Fibroblast of the aortic adventitia (primary cell): ENCODE results near the gene SH3PXD2A. TPM values are rescaled to one million over a fixed set of nuclear protein-coding genes. Genes with fewer than 3 reads are reported as not detected.

Source experiments
- DNase-seq: peaks from one replicate; pipeline ENCODE4 v3.0.0-alpha.2; 2010; ENCODE audit warnings: low read depth
- H3K4me3 ChIP-seq: 2 replicates; pipeline ENCODE4 v1.5.1; 2011; ENCODE audit warnings: low read depth, mild to moderate bottlenecking, control low read depth, low read length, moderate library complexity
- total RNA-seq: library from RNA; depleted of rRNA; stranded (reverse); fragments of >200 nt; gene quantifications from 2 replicates; pipeline ENCODE4 v1.2.3, GENCODE V29; 2012; ENCODE audit warnings: low replicate concordance
- TF ChIP-seq, protein P1 (sequence below): IDR thresholded peaks from 2 replicates; pipeline ENCODE4 v1.5.1; 2011; ENCODE audit warnings: mild to moderate bottlenecking, low read length, control low read depth, inconsistent platforms; ENCODE audit not compliant: insufficient read depth

SH3PXD2A gene
- total RNA-seq, 1 donor = 20.4 TPM

DNA sequence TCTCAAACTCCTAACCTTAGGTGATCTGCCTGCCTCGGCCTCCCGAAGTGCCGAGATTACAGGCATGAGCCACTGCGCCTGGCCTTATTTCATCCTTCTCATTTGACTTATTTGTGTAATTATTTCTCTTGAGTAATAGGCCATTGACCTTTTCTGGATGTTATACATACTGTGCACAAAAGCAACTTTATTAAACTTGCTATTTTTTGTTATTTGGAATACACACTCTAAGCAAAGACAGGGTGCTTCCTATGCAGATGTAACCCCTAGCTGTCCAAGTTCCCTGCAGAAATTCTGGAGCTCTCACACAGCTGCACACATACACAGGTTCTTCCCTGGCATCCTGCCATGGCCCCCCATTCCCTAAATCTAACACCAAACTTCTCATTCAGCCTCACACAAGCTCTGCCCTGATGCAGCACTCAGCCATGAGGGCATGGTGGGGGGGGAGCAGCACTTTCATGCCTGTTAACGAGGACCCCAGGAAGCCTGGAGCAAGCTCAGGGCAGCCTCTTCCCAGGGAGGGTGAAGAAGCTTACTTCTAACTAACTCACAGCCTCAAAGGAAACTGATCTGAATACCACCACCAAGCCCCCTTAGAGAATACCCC is 33.2 kb downstream of the SH3PXD2A start:
- H3K4me3 ChIP-seq = no peak overlapping the region
- TF ChIP-seq, protein P1, sequence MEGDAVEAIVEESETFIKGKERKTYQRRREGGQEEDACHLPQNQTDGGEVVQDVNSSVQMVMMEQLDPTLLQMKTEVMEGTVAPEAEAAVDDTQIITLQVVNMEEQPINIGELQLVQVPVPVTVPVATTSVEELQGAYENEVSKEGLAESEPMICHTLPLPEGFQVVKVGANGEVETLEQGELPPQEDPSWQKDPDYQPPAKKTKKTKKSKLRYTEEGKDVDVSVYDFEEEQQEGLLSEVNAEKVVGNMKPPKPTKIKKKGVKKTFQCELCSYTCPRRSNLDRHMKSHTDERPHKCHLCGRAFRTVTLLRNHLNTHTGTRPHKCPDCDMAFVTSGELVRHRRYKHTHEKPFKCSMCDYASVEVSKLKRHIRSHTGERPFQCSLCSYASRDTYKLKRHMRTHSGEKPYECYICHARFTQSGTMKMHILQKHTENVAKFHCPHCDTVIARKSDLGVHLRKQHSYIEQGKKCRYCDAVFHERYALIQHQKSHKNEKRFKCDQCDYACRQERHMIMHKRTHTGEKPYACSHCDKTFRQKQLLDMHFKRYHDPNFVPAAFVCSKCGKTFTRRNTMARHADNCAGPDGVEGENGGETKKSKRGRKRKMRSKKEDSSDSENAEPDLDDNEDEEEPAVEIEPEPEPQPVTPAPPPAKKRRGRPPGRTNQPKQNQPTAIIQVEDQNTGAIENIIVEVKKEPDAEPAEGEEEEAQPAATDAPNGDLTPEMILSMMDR = no peak
- no peak for DNase-seq

DNA sequence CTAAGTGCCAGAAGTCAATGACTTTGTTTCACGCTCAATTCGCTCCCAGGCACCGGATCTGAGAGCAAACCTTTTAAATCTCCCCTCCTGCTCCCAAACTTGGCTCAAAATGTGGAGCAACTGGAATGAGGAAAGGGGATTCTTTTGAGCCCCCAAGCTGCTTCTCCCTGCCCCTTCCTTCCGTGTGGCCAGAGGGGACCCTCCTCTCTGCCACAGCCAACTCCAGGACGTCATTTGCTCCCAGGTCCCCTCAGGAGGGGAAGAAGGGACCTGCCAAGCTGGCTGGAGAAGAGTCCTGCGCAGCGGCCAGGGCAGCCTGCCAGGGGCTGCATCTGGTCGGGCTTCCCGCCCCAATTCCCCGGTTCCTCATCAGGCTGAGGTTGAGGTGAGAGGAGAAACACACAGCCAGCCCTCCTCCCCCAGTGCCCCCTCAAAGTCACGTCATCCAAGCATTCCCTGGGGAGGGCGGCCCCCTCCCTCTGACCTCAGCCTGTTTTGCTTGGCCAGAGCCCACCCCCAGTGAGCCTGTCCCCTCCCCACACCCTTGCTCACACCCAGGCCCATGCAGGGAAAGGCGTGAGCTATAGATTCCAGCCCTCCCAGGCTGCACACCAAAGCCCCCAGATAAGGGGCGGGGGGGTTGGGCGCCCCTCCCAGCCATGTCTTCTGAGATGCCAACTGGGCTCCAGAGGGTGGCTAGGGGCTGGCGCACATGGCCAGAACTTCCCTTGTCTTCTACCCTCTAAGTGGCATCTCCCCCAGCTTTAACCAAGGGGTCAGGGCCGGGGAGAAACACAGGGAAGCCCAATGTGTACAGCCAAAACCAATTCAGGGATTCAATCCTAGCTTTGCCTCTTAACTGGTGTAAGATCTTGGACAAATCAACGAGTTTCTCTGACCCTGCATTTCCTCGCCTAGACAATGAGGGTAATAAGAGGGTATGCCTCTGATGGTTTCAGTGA is 35.0 kb downstream of the SH3PXD2A start:
- TF ChIP-seq, protein P1 = no peak
- peak; percentile 83 for DNase-seq
- H3K4me3 ChIP-seq = no peak overlapping the region

DNA sequence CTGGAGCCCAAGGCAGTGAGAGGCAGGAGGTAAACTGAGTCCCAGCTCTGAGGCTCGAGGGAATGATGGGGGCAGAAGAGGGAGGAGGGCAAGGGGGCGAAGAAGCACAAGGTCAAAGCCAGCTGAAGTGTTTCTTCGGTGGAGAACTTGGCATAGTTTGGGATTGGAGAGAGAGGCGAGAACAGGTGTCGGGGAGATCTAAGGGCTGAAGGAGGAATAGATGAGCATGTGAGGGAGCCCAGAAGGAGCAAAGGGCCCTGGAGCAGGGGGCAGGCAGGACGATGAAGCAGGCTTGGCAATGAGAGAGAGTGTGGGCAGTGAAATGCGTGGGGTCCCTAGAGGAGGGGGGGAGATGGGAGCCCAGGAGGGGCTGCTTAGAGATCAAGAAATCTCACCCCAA is 35.9 kb downstream of the SH3PXD2A start:
- TF ChIP-seq, protein P1 = no peak
- no peak overlapping the region for H3K4me3 ChIP-seq
- DNase-seq = no peak

DNA sequence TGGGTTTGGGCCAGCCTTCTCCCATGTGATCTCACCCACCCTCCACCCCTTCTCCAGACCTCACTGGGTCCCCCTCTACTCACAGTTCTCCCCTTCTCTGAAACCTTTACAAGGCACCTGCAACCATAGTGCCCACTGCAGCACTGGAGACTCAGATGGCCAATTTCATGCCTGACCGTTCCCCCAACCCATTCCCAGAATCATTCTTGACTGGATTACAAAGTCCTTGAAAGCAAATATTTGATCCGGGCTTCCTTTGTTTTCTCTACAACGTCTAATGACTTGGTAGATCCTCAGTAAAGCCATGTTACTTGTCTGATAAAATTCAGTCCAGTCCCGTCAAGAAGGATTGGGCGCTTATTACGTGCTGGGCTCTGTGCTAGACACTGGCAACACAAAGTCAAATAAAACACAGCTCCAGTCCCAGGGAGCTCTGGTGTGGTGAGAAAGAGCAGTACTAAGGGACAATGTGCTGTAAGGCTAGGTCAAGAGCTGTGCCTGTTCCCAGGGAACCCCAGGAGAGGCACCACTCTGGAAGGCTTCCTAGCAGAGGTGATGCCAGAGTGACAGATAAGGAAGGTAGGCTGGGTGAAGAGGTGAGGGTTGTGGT is 36.5 kb downstream of the SH3PXD2A start:
- TF ChIP-seq, protein P1 = no peak
- no peak overlapping the region for H3K4me3 ChIP-seq

DNA sequence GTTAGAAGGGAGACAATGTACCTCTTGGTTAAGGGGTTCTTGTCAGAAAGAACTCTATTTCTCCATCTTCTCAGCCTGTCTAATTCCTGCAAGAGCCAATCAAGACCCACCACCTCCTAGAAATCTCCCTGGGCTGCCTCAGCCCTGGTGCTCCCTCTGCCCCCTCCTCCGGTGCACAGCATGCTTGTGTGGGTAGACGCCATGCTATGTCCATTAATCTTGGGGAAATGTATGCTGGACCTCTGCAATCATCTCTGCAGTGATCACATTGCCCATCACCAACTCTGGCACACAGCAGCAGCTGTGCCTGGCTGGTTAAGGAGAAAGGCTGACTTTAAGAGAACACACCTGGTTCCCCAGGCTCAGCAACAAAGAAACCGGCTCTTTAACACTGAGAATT is 37.3 kb downstream of the SH3PXD2A start:
- H3K4me3 ChIP-seq = no peak overlapping the region
- TF ChIP-seq, protein P1 = no peak
- no peak for DNase-seq

More for the DNA sequence above, 36.5 kb downstream of the SH3PXD2A start:
- no peak for DNase-seq

DNA sequence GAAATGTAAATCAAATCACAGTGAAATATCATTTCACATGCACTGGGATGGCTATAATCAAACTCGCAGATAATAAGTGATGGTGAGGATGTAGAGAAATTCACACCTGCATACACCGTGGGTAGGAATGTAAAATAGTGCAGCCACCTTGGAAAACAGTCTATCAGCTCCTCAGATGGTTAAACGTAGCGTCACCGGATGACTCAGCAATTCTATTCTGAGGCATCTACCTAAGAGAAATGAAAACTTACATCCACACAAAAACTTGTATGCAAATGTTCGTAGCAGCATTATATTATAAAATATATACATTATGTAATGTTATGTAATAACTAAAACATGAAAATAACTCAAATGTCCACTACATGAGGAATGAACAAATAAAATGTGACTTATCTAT is 38.9 kb downstream of the SH3PXD2A start:
- peak; percentile 38 for DNase-seq
- H3K4me3 ChIP-seq = no peak overlapping the region
- TF ChIP-seq, protein P1 = no peak
